ENCODE measurements around the gene ADCK2. TPM values are rescaled to one million over a fixed set of nuclear protein-coding genes. Genes with fewer than 3 reads are reported as not detected.
"Not testable (repeated sequence)": the region's sequence is repeated elsewhere in the genome, so short reads cannot be mapped to it uniquely, and the experiment has no call there.

The ADCK2 gene
- total RNA-seq, 1 donor from 2014 or later = 26.9 TPM

GRCh38 chr7:140686921-140687320 lies 14.2 kb downstream of the ADCK2 start:
- Mint-ChIP-seq H3K4me3 (ENCODE audit: unreplicated experiment) (no peak overlapping the region), H3K27me3 (ENCODE audit: low read depth) (no peaks in the 10 kb centered on the region), H3K9me3 (ENCODE audit: low read depth) (no peaks in the 10 kb centered on the region), H3K4me1 (ENCODE audit: low read depth) (no peaks in the 10 kb centered on the region), H3K36me3 (ENCODE audit: low read depth) (peaks cover 18% of the 10 kb centered on the region), H3K27ac (ENCODE audit: unreplicated experiment) (no peak overlapping the region)
- TF ChIP-seq, protein P1, sequence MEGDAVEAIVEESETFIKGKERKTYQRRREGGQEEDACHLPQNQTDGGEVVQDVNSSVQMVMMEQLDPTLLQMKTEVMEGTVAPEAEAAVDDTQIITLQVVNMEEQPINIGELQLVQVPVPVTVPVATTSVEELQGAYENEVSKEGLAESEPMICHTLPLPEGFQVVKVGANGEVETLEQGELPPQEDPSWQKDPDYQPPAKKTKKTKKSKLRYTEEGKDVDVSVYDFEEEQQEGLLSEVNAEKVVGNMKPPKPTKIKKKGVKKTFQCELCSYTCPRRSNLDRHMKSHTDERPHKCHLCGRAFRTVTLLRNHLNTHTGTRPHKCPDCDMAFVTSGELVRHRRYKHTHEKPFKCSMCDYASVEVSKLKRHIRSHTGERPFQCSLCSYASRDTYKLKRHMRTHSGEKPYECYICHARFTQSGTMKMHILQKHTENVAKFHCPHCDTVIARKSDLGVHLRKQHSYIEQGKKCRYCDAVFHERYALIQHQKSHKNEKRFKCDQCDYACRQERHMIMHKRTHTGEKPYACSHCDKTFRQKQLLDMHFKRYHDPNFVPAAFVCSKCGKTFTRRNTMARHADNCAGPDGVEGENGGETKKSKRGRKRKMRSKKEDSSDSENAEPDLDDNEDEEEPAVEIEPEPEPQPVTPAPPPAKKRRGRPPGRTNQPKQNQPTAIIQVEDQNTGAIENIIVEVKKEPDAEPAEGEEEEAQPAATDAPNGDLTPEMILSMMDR (IDR thresholded peaks at IDR 0.05) = no peak
- DNase-seq (ENCODE audit: low spot score) = no peak

DNA sequence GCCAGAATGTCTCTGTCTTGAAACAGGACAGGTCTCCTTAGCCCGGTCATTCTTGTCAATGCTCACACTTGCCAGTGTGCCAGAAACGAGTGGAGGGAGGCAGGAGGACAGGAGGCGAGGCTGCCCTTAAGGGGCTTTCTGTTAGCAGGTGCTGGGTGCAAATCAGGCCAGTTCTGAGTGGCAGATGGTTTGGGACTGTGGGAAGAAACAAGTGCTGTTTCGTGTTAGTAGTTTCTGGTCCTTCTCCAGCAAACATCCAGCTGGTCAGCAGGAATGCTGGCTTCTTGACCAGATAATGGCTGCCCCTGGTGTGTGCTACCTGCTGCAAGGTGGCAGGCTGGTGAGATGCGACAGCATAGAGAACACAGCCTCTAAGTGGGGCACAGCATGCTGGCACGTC lies 15.6 kb downstream of the ADCK2 start:
- TF ChIP-seq, protein P1 (IDR thresholded peaks at IDR 0.05) = no peak
- Mint-ChIP-seq H3K4me1 (ENCODE audit: low read depth) (no peaks in the 10 kb centered on the region), H3K27ac (ENCODE audit: unreplicated experiment) (no peak overlapping the region), H3K36me3 (ENCODE audit: low read depth) (peaks cover 22% of the 10 kb centered on the region), H3K27me3 (ENCODE audit: low read depth) (no peaks in the 10 kb centered on the region), H3K4me3 (ENCODE audit: unreplicated experiment) (no peak overlapping the region), H3K9me3 (ENCODE audit: low read depth) (no peaks in the 10 kb centered on the region)
- no peak for DNase-seq (ENCODE audit: low spot score)

DNA sequence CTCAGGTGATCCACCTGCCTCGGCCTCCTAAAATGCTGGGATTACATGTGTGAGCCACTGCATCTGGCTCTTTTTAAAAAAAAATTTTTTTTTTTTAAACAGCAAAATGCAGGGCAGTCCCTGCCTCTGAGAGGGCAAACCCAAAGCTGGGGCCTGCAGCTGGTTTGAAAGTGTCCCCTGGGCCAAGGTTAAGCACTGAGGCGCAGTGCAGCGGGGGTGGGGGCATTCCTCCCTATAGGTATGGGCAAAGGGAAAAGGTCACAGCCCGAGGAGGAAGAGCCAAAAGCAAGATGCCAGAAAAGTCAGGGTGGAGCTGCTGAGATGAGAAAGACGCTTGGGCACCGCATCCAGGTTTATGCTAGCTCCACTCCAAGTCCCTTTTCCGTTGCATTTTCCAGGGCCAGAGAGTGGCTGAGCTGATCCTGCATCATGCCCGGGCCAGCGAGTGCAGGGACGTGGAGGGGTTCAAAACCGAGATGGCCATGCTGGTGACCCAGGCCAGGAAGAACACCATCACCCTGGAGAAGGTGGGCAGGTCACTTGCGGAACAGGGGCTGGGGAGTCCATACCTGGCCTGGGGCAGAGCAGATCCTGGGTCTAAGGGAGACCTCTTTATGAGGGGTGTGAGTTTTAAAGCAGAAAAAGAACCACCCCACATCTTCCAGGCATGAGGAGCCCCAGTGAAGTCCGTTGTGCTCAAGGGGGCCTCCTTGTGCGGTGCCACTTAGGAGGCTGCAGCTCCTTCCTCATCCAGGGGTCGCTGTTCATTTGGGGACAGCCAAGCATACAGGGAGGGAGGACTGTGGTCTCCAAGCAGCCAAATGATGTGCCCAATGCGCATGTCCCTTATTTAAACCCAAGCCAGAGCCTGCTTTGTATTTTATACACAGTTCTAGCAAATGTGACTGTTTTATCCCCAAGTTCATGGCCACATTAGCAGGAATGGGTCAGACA lies 16.7 kb downstream of the ADCK2 start:
- no peaks in the 10 kb centered on the region for H3K27me3 Mint-ChIP-seq (ENCODE audit: low read depth)
- peaks cover 16% of the 10 kb centered on the region for H3K36me3 Mint-ChIP-seq (ENCODE audit: low read depth)
- H3K9me3 Mint-ChIP-seq (ENCODE audit: low read depth) = no peaks in the 10 kb centered on the region
- TF ChIP-seq, protein P1 (IDR thresholded peaks at IDR 0.05) = no peak
- DNase-seq (ENCODE audit: low spot score) = no peak
- no peak overlapping the region for H3K4me3 Mint-ChIP-seq (ENCODE audit: unreplicated experiment)
- H3K27ac Mint-ChIP-seq (ENCODE audit: unreplicated experiment) = no peak overlapping the region
- no peaks in the 10 kb centered on the region for H3K4me1 Mint-ChIP-seq (ENCODE audit: low read depth)

- H3K9me3 Mint-ChIP-seq (ENCODE audit: low read depth) = no peaks in the 10 kb centered on the region
- peaks cover 9% of the 10 kb centered on the region for H3K4me1 Mint-ChIP-seq (ENCODE audit: low read depth)
- no peaks in the 10 kb centered on the region for H3K27me3 Mint-ChIP-seq (ENCODE audit: low read depth)
- H3K27ac Mint-ChIP-seq (ENCODE audit: unreplicated experiment) = no peak overlapping the region
- TF ChIP-seq, protein P1 (IDR thresholded peaks at IDR 0.05) = no peak
- no peak overlapping the region for H3K4me3 Mint-ChIP-seq (ENCODE audit: unreplicated experiment)
- no peak for DNase-seq (ENCODE audit: low spot score)
- peaks cover 13% of the 10 kb centered on the region for H3K36me3 Mint-ChIP-seq (ENCODE audit: low read depth)
Observed at GRCh38 chr7:140691376-140692045, 18.8 kb downstream of the ADCK2 start.

DNA sequence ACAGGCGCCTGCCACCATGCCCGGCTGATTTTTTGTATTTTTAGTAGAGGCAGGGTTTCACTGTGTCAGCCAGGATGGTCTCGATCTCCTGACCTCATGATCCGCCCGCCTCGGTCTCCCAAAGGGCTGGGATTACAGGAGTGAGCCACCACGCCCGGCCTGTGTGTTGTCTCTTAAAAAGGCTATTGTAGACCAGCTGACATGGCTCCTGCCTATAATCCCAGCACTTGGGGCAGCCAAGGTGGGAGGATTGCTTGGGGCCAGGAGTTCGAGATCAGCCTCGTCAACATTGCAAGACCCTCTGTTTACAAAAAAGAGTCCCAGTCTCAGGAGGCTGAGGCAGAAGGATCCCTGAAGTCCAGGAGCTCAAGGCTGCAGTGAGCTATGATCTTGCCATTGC lies 21.1 kb downstream of the ADCK2 start:
- H3K27me3 Mint-ChIP-seq (ENCODE audit: low read depth); H3K9me3 Mint-ChIP-seq (ENCODE audit: low read depth); DNase-seq (ENCODE audit: low spot score); H3K27ac Mint-ChIP-seq (ENCODE audit: unreplicated experiment); H3K4me3 Mint-ChIP-seq (ENCODE audit: unreplicated experiment): not testable (repeated sequence)
- H3K4me1 Mint-ChIP-seq (ENCODE audit: low read depth) = peaks cover 24% of the 10 kb centered on the region
- peaks cover 12% of the 10 kb centered on the region for H3K36me3 Mint-ChIP-seq (ENCODE audit: low read depth)

Measured in chondrocyte (in vitro differentiated cells).